Vagina (tissue), 2 donors: ENCODE data around the gene HSBP1L1.

Source experiments
- POLR2A ChIP-seq, 2 donors: fragments of 450-650 bp; IDR thresholded peaks; one replicate each; pipeline ENCODE4 v1.6.1; 2017; ENCODE audit warnings: antibody characterized with exemption in 2 of 2, mild to moderate bottlenecking in 2 of 2, moderate library complexity in 2 of 2
- TF ChIP-seq, protein P1 (sequence below), 3 experiments: fragments of 450-650 bp in 2 of 3; fragments of 200-600 bp in 1 of 3; sonication (generic) in 1 of 3; IDR thresholded peaks; one replicate each; pipeline ENCODE4 v1.5.1; 2017 to 2019; ENCODE audit warnings: antibody characterized with exemption in 3 of 3, mild to moderate bottlenecking in 2 of 3, moderate library complexity in 2 of 3

DNA sequence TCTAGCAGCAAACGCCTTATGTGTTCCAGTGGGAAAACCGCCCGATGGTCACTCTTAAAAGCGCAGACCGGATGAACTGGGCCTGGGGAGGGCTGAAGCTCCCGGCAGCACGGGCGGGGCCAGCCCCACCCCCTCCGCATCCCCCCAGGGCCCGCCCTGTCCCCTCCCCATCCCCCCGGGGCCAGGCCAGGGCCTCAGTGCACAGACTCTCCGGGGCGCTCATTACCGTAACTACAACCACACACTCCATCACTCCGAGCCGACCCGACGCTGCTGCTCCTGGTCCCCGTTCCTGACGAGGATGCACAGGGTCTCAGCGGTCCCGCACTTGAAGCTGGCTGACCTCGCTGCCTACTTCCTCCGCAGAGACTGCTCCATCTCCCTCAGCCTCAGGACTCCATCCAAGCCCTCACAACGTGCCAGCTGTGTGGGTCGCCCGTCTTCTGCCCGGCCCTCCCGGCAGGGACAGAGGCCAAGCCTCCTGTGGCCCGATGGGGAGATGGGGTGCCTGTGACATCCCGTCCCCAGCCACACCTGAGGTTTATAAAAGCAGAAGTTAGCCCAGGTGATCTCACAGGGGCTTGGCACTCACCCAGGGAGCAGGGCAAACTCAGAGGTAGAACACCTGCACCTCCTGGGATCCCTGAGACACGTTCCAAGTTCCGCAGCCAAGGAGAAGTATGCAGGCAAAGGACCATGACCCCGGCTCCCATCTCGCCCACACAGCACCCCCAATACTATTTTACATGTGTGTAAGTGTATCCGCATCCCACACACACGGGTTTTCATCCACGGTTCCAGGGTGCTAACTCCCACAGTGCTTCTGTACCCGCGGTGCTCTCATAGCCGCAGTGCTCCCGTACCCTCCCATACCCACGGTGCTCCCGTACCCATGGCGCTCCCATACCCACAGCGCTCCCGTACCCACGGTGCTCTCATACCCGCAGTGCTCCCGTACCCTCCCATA is 49.0 kb upstream of the HSBP1L1 start:
- TF ChIP-seq, protein P1, sequence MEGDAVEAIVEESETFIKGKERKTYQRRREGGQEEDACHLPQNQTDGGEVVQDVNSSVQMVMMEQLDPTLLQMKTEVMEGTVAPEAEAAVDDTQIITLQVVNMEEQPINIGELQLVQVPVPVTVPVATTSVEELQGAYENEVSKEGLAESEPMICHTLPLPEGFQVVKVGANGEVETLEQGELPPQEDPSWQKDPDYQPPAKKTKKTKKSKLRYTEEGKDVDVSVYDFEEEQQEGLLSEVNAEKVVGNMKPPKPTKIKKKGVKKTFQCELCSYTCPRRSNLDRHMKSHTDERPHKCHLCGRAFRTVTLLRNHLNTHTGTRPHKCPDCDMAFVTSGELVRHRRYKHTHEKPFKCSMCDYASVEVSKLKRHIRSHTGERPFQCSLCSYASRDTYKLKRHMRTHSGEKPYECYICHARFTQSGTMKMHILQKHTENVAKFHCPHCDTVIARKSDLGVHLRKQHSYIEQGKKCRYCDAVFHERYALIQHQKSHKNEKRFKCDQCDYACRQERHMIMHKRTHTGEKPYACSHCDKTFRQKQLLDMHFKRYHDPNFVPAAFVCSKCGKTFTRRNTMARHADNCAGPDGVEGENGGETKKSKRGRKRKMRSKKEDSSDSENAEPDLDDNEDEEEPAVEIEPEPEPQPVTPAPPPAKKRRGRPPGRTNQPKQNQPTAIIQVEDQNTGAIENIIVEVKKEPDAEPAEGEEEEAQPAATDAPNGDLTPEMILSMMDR (IDR thresholded peaks at IDR 0.05): no peak
- TF ChIP-seq POLR2A (IDR thresholded peaks at IDR 0.05): no peak
